Activated gamma-delta T cell (primary cell): ENCODE results near the gene SYT15.

ENCODE experiments used
- DNase-seq: peaks from one replicate; lab custom pipeline; 2025; lab: John Stamatoyannopoulos, UW

Gene SYT15

DNA sequence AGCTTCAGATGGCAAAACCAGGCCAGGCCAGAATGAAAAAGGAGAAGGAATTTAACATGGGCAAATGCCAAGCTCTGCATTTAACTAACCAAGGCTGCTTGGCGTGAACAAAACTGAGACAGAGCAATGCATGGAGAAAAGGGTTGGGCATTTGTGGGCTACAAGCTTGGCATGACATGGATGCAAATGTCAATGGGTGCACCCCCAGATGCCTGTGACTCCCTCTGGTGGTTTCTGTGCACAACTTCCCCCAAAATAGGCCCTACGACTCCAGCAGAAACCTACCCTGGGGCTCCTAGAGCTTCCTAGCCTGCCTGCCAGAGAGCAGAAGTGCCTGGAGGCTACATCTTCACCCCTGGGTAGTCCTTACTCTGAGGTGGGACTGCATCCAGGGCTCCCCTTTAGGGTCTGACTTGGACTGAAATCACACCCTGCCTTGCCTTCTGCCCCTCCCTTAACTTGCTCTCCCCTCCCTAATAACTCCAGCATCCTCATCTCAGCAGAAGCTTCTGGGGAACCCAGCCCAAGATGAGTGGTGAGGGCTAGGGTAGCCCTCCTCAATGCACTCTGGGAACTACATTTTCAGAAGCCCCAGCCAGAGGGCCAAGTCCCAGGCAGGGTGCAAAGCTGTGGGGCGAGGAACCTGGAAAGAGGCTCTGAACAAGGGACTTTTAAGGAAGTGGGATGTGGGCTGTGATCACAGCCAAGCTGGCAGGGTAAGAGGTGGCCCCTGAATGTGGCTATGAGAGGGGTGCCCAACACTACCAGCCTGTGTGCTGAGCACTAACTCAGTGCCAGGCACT is 33.7 kb upstream of the SYT15 start:
- no peak for DNase-seq

DNA sequence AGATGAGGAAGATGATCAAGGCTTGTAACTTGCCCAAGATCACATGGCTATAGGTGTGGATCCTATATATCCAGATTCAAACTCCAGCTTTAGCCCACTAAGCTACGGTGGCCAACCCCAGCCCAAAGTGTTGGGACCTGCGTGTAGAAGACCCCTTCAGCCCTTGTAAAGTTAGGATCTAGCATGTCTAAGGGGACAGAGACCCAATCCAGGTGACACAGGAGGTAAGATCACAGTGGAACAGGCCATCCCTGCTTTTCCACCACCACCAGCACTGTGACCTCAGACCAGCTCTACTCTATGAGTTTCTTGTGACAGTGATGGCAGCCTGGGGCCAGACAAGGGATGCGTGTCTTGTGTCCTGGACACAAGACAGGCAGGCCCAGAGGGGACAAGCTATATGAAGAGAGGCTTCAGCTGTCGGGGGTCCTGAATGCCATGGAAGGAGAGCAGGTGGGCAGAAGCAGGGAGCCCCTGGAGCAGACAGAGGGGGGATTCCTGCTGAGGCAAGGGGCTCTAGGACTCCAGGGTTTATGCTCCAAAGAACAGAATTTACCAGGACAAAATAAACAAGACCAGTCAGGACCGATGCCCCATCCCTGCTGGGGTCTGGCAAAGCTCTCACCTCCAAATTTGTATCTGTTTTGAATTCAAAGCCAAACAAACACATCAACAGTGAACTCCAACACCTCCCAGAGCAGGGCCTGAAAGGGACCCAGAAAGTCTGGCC is 32.9 kb upstream of the SYT15 start:
- no peak for DNase-seq

DNA sequence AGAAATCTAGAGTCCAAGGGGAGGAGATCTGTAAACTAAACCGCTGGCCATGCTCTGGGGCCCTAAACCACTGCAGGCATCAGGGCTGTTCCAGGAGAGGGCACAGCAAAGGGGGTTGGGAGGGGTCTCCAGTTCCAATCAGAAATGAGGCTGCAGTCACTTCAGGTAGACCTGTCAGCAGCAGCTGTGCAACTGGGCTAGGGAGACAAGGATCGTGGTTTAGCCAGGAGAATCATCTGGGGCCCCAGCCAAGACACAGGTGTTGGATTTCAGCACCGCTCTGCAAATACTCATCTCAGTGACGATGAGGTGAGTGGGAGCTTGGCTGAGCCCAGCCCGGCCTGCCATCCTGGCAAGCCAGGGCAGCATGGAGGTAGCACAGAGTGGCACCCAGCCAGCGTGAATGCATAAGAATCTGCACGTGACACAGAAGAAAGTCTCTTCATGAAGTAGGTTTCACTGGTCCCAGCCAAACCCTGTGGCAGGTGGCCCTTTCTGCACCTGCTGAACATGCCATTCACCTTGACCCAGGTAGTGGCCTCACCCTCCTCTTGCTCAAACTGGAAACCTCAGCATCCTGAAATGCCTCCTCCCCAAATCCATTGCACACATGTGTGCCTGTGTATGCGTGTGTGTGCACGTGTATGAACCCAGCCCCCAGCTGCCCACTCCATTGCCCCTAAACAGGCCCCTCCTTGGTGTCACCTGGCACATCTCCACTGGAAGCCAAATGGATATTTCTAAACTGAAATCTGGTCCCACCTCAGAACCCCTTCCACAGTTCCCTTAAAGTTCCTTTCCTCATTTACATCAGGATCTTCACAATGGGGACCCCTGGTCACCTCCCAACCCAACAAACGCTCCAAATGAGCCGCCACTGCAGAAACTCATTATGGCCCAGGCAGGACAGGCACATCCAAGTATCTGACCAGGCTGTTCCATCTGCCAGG is 32.1 kb upstream of the SYT15 start:
- no peak for DNase-seq

DNA sequence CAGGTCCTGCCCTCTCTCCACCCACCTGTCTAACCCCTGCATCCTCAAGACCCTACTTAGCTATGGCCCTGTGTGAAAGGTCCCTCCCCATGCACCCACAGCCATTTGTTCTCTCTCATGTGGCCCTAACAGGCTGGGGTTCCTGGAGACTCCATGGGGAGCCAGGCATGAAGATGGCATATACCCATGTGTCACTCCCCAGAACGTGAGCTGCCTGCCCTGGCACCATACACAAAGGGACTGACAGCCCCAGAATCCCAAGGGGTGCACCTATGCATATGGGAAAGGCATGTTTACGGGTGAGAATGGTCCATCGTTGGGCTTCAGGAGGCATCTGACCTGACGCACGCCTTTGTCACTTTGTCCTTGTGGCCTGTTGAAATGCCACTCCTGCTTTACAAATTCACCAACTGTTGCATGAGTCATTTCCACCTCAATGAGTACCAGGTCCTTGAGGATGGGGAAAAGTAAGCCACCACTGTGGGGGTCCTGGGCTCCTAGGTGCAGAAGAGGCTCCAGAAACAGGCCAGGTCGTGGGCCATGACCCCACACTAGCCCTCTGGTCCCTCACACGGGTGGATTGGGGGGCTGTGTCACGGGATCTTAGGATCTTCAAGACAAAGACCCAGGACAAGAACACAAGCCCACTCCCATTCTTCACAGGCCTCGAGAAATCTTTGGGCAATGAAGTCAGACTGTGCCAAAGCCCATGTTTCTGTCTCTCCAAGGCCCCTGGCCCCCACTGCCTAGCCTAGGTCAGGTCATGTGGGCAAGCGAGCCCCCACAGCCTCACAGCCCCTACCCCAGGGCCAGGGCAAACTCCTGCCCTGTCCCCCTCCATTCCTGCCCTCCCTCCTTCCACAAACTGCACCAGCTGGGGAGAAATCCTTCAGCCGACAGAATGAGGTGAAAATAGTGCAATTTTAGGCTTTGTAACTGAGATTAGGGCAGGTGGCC is 31.1 kb upstream of the SYT15 start:
- DNase-seq, result no peak

DNA sequence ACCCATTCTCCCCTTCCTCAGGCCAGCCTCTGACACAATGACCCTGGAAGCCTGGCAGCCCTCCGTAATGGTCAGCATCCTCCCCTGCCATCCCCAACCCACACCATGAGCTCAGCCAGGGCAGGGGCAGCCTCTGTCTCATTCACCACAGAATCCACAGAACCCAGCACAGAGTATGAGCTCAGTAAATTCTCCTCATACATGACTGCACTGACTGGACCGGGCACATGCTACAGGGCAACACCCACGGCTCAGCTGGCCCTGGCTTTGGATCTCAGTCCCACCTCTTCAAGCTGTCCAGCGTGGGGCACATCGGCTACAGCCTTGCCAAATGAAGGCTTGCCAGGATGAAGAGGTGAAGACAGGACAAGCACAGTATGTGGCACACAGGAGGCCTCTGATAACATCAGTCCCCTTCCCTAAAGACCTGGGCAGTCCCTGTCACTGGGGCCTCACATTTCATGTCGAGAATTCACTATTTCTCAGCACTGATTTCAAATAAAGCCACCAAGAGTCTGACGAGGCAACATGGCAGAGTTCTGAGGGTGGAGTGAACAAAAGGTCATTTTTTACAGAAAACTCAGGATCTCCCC is 30.3 kb upstream of the SYT15 start:
- no peak for DNase-seq

DNA sequence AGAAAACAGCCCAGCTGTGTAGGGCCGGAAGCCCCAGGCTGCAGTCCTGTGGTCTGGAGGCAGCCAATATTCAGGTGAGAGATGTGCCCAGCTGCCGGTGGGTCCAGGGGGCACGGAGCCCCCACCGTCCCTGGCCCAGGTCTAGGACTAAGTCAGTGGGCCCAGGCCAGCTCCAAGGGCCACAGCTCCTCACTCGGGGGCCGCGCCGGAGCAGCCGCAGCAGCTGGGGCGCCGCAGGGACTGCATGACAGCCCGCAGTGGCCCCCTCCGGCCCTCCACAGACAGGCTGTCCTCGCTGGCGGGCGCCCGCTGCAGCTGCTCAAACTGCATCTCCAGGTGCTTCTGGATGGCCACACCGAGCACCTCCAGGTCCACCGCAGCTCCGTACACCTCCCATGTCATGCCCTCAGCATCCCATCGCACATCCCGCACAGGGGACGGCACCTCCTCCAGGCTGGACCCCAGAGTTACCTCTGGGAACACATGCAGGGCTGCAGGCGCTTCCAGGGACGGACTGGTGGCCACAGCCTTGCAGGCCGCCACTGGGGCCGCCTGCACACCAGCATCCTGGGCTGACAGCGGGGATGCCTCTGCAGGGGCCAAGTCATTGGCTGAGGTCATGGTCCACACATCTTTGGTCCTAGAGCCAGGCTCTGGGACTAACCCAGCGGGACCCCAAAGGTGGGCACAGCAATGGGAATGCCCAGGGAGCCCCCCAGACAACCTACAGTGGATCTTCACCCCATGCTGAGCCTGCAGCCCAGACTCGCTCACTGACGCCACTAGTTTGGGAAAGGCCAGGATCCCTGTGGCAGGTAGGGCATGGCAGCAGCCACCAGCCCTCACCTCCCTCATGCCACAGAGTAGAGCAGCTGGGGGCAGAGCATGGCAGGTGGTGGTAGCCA is 29.5 kb upstream of the SYT15 start:
- DNase-seq, result no peak

DNA sequence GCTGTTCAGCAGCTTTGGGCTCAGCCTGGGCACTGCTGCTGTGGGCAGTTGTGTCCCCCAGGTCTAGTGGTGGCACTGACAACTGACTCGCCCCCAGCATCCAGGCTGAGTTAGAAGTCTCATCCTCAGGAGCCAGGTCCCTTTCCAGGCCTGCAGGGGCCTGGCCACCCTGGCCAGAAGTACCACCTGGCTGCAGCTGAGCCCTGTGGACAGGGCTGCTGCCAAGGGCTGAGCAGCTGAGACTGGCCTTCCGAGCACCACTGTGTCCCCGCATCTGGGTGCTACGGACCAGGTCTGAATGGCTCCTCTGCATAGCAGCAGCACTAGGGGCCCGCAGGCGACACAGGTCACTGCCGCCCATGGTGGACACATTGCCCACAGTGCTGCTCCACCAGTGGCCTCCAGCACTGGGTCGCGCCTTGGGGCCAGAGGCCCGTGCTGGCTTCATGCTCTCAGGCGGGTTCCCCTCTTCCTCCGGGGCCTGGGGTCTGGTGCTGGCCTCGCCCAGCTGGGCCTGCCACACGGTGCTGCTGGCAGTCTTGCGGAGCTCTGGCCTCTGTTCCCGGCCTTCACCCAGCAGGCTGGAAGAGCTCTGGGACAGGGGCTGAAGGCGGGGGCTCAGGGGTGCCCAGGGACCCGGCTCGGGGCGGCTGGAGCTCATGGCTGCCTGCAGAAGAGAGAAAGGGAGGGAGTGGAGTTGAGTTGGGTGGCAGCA is 28.7 kb upstream of the SYT15 start:
- DNase-seq, result no peak

DNA sequence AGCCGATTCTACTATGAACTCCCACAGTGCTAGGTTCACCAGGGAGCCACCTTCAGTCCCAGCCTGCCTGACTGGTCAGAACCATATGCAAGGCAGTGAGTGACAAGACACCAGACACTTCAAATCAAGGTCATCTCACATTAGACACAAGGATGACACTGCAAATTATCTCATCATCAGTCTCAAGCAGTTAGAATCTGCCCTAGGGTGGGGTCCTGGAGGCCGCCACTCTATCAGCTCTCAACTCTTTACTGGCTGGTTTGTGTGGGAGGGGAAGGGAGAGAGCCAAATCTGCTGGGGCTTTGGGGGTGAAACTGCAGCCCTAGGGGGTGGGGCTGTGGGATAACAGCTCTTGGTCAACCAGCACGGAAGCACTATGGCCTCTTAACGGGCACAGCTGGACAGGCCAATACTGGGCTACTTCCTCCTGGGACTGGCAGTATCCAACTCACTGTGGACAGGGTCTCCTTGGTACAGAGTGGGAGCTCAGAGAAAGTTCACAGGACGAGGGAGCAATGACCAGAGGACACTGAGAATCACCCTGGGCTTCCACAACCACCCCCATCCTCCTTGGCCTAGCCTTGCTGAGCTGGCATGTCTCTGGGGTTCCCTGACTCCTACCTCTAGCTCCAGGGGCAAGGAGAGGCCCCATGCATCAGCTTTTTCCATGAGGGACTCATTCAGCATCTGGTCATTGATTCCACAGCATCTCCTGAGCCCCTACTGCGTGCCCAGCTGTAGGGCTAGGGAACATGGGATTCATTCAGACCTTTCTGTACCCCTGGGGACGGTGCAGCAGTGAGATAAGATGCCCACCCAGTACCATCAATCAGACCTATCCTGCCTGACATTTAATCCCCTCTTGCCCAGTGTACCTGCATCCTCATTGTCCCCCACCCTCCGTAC is 27.9 kb upstream of the SYT15 start:
- DNase-seq, result no peak

DNA sequence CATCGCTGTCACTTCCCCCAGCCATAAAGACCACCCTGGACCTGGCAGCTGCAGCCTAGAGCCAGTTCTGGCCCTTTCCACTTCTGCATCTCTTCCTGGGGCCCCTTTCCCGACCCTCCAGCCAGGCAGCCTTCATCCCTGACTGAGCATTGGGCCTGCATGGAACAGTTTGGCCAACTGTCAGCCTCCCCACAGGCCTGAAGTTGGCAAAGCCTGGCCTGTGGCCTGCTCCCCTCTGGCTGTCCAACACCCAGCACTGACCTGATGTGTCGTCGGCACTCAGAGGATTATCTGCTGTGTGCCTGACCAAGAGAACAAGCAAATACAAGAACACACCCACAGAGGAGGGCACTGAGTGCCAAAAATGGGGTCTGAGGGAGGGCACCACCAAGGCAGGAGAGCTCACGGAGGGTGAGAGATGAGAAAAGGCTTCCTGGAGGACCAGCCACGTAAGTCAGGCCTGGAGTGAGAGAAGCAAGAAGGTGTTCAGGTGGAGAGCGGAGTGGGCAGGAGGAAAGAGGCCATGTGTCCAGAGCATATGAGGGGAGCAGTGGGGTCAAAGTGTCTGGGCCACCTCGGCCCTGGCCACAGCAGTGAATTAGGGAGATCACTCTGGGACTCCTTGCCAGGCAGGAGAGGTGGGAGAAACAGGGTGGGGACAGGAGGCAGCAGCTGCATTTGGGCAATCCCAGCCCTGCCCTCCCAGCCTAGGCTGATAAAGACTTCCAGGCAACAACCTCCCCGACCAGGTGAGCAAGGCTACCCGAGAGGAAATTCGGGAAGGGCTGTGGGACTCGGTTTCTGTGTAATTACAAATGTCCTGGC is 27.0 kb upstream of the SYT15 start:
- no peak for DNase-seq

DNA sequence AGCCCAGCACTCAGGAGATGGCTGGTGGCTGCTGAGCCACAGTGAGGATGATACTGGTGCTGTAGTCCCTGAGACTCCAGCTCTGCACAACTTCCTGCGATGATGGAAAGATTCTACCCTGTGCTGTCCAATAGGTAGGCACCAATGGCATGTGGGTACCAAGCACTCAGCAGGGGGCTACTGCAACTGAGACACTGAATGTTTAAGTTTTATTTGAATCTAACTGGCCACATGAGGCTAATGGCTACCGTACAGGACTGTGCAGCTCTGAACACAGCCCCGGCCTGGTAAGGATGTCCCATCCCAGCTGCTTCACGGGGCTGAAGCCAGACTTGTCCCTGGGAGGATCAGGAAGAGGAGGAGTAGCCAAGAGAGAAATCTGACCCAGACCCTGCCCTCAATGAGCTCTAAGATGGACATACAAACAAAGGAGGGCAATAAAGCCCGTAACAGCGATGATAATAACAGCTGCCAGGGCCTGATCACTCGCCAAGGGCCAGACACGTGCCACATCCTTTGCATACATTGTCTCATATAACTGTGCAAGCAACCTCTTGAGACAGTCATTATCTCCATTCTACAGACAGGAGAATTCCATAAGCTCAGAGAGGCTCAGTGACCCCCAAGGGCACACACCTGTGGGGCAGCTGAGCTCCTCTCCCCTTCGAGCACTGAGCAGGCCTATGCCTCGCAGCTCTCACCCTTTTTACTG is 26.2 kb upstream of the SYT15 start:
- DNase-seq, result no peak

DNA sequence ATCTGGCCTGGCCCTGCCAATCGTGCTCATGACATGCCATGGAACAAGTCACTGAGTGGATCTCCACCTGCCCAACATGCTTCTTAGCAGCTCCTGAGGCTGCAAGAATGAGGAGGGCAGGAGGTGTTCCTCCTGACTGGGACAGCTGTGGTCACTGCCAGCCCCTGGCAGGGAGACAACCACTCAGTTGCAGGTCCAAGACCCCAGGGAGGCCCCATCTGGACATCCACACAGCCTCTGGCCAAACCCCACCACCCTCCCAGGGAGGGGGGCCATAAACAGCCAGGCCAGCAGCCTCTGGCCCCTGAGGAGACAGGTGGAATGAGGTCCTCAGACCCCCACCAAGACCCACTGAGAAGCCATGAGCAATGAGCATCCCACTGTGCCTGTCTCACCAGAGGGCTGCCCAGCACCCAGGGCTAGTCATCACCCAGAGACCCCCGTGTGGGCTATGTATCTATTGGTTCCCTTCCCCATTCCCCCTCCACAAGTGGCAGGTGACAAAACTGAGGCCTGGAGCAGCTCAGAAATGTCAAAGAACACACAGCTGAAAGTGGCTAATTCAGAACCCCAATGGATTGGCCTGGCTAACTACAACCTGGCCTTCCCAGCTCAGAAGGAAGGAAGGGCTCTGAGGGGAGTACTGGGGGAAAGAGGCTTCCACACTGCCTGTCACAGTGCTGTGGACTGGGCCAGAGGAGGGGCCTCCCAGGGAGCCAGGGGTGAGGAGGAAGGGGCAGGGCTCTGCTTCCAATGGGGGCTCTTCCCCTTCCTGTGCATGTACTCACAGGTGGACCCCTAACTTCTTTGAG is 25.5 kb upstream of the SYT15 start:
- no peak for DNase-seq

DNA sequence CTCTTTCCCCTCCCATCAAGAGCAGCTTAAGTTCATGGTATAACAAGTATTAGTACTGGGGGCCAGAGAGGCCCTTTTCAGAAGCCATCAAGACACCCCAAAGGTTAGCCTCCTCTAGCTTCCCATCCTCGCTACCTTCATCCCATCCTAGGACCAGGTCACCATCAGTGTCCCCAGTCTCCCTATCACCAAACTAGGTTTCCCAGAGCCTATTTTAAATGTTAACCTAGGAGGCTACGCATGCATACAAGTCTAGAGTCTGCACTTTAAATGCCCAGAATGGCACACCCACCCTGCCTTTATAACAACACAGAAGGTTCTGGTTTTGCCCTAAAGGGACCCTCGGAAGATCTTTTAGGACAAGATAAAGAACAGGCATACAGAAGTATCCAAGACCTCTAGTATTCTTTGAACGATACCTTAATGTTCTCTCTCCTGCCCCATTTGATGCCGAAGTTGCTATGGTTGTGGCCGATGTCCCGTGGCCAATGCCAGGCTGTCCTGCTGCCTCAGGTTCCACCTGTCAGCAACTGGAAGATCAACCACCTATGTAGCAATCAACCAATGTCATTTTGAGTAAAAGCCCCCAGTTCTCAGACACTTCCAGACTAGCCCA is 24.7 kb upstream of the SYT15 start:
- DNase-seq, result no peak

DNA sequence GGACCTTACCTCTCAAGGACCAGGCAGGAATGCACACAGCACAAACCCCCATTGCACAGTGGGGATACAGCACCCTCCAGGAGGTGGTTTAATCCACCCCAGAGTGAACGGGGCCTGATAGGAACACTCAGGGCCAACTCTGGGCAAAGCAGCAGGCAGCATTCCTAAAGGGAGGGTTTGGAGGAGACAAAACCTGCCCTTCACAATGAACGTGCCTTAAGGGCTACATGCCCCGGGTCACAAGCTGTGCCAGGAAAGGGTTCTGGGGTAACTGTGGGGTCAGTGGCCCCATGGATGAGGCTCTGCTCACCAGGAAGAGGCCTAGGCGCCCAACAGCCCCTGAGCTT is 23.6 kb upstream of the SYT15 start:
- no peak for DNase-seq

DNA sequence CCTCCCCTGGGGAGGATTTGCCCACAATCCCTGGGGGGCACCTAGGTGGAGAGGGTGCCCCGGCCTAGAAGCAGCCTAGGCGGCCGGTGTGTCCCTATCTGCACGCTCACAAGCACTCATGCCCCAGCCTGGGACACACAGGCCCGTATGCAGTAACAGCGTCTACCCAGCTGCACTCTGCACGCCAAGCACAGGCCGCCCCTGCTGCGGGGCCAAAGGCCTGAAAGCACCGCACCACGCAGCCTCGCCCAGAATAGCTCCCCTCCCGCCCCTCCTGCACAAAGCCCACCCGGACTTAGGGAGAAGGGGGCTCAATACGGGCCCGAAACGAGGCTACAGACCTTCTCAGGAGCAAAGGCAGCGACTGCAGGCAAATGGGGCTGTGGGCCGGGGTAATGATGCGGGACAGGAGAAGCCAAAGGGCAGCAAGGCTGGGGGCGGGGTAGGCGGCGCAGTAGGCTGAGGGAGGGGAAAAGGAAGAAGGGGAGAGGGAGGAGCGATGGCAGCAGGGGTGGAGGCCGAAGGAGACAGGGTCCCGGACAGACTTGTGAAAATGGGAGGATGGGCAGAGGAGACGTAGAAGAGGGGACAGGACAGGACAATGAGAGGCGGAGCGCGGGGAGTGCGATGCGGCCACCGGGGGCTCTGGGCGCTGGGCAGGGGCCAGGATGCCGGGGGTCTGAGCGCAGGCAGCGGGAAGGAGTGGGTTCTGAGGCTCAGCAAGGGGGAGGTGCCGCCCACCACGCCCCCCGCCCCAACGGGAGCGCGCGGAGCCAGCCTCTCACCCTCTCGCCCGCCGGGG is 23.0 kb upstream of the SYT15 start:
- no peak for DNase-seq
